CMK (cell line): ENCODE data around the gene DNAJC7.
A peak's percentile ranks its signal among the peaks of the same experiment; 100 is the strongest.
"Not testable (repeated sequence)": the region's sequence is repeated elsewhere in the genome, so short reads cannot be mapped to it uniquely, and the experiment has no call there.

Source experiments
- DNase-seq: peaks from one replicate; pipeline ENCODE4 v3.0.0-alpha.2; 2010; ENCODE audit warnings: low read depth

The DNAJC7 gene

GRCh38 chr17:42041619-42042018, 24.4 kb upstream of the DNAJC7 start:
- no peak for DNase-seq

- DNase-seq = no peak
Observed at GRCh38 chr17:42040818-42041217, 23.6 kb upstream of the DNAJC7 start.

GRCh38 chr17:42039794-42040763, 22.8 kb upstream of the DNAJC7 start:
- DNase-seq = no peak

- DNase-seq = no peak
Observed at GRCh38 chr17:42038221-42038973, 21.2 kb upstream of the DNAJC7 start.

GRCh38 chr17:42034059-42034458, 16.8 kb upstream of the DNAJC7 start:
- DNase-seq = no peak

GRCh38 chr17:42031584-42031983, 14.3 kb upstream of the DNAJC7 start:
- no peak for DNase-seq

- no peak for DNase-seq
Observed at GRCh38 chr17:42028791-42029127, 11.5 kb upstream of the DNAJC7 start.

- DNase-seq = no peak
Observed at GRCh38 chr17:42027961-42028790, 10.9 kb upstream of the DNAJC7 start.

GRCh38 chr17:42027590-42027889, 10.3 kb upstream of the DNAJC7 start:
- DNase-seq = no peak

- DNase-seq = no peak
Observed at GRCh38 chr17:42026857-42027589, 9.8 kb upstream of the DNAJC7 start.

- DNase-seq = no peak
Observed at GRCh38 chr17:42025936-42026335, 8.7 kb upstream of the DNAJC7 start.

GRCh38 chr17:42025191-42025579, 7.9 kb upstream of the DNAJC7 start:
- no peak for DNase-seq

GRCh38 chr17:42023524-42024349, 6.5 kb upstream of the DNAJC7 start:
- DNase-seq = no peak

GRCh38 chr17:42020845-42021244, 3.6 kb upstream of the DNAJC7 start:
- not testable (repeated sequence) for DNase-seq

GRCh38 chr17:42019509-42020404, 2.5 kb upstream of the DNAJC7 start, which contains the start of gene NKIRAS2:
TSS of gene NKIRAS2 (plus strand) at chr17:42020090. CDS start at chr17:42021578, 1,488 bp downstream.
- DNase-seq = peak; percentile 76

- no peak for DNase-seq
Observed at GRCh38 chr17:42018988-42019387, 1.7 kb upstream of the DNAJC7 start.

- no peak for DNase-seq
Observed at GRCh38 chr17:42018339-42018738, 1.1 kb upstream of the DNAJC7 start.

GRCh38 chr17:42017866-42018200, 594 bp upstream of the DNAJC7 start:
- no peak for DNase-seq

- no peak for DNase-seq
Observed at GRCh38 chr17:42016411-42016831, 818 bp downstream of the DNAJC7 start.

GRCh38 chr17:42013740-42014139, 3.5 kb downstream of the DNAJC7 start:
- DNase-seq = not testable (repeated sequence)
